Fibroblast of skin of left quadriceps (primary cell): ENCODE results near the gene AKAP6.
A peak's percentile ranks its signal among the peaks of the same experiment; 100 is the strongest.

Source experiments
- DNase-seq, 2 experiments: peaks; one replicate each; pipeline ENCODE4 v3.0.0-alpha.2; 2013; ENCODE audit warnings: low read depth in 2 of 2

AKAP6 gene

GRCh38 chr14:32481707-32482106 is 152.6 kb downstream of the AKAP6 start:
- no peak for DNase-seq

- DNase-seq = no peak
Observed at GRCh38 chr14:32491416-32492016, 162.4 kb downstream of the AKAP6 start.

- DNase-seq = no peak
Observed at GRCh38 chr14:32492457-32492856, 163.4 kb downstream of the AKAP6 start.

GRCh38 chr14:32494609-32495434 is 165.7 kb downstream of the AKAP6 start:
- DNase-seq = no peak

GRCh38 chr14:32495435-32495734 is 166.3 kb downstream of the AKAP6 start:
- DNase-seq = no peak

- peak in 1 of 2 experiments; percentile 51 for DNase-seq
Observed at GRCh38 chr14:32497248-32497647, 168.2 kb downstream of the AKAP6 start.

GRCh38 chr14:32507029-32507984 is 178.2 kb downstream of the AKAP6 start:
- DNase-seq = peak; percentile 84

GRCh38 chr14:32508281-32508680 is 179.2 kb downstream of the AKAP6 start:
- no peak for DNase-seq

GRCh38 chr14:32509632-32510187 is 180.6 kb downstream of the AKAP6 start:
- peak; percentile 78 to 79 for DNase-seq

- DNase-seq = no peak
Observed at GRCh38 chr14:32510815-32511214, 181.7 kb downstream of the AKAP6 start.

- DNase-seq = no peak
Observed at GRCh38 chr14:32512348-32512747, 183.2 kb downstream of the AKAP6 start.

- no peak for DNase-seq
Observed at GRCh38 chr14:32512813-32513212, 183.7 kb downstream of the AKAP6 start.

- no peak for DNase-seq
Observed at GRCh38 chr14:32513571-32514009, 184.5 kb downstream of the AKAP6 start.

GRCh38 chr14:32514236-32514635 is 185.1 kb downstream of the AKAP6 start:
- DNase-seq = no peak

GRCh38 chr14:32514681-32515080 is 185.6 kb downstream of the AKAP6 start:
- DNase-seq = no peak

GRCh38 chr14:32524609-32525375 is 195.7 kb downstream of the AKAP6 start:
- DNase-seq = no peak

GRCh38 chr14:32525591-32525990 is 196.5 kb downstream of the AKAP6 start:
- DNase-seq = no peak

- no peak for DNase-seq
Observed at GRCh38 chr14:32530800-32531199, 201.7 kb downstream of the AKAP6 start.

GRCh38 chr14:32531942-32532515 is 202.9 kb downstream of the AKAP6 start:
- DNase-seq = no peak

GRCh38 chr14:32534145-32534544 is 205.0 kb downstream of the AKAP6 start:
- no peak for DNase-seq

- DNase-seq = no peak
Observed at GRCh38 chr14:32536175-32536574, 207.1 kb downstream of the AKAP6 start.
